ENCODE data around the gene CERS4. TPM values are rescaled to one million over a fixed set of nuclear protein-coding genes. Genes with fewer than 3 reads are reported as not detected.

Gene CERS4
- total and polyA plus RNA-seq, 2 of the 8 experiments (the other 6 are each of a cell fraction or from before 2014, with no cell fraction given) = 88.2 to 179 TPM

DNA sequence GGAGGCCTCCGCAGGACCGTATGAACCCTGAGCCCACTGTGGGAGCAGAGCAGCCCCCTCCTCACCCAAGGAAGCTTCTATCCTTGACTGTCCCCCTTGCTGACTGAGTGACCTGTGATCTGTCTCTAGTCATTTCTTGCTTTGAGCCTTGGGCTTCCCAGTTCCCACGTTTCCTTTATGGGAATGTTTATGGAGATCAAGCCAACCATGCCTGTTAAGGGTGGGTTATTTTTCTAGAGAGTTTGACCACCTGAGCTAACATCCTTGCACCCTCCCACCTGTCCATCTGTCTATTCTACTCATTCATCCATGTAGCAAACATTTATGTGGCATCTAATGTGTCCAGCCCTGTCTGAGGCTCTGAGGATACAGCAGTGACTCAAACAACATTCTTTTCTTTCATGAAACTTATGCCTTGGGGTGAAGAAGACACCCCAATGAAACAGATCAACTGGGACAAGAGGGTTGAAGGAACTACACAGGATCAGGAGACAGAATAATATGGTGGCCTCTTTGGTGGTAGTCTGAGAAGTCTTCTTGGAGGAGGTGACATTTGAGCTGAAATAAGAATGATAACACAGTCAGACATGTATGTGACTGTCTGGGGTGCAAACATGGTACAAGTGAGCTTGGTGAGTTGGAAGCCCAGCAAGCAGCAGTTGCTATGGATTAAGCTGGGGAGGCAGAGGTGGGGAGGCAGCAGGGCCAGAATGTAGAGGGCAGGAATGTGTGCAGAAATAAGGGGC is 30.5 kb downstream of the CERS4 start (continued):
- TF ChIP-seq SIX5 (IDR thresholded peaks at IDR 0.05; ENCODE audit: low read depth, low read length) (no peak), CTBP2 (IDR thresholded peaks at IDR 0.05; ENCODE audit: borderline replicate concordance, insufficient read depth, insufficient read length, low read length) (no peak), CHD2 (IDR thresholded peaks at IDR 0.05; ENCODE audit: low read length) (no peak), CBX8 (IDR thresholded peaks at IDR 0.05; ENCODE audit: borderline replicate concordance, low read depth, low read length) (no peak)
